ENCODE measurements around the gene PRDM7.

The PRDM7 gene

DNA sequence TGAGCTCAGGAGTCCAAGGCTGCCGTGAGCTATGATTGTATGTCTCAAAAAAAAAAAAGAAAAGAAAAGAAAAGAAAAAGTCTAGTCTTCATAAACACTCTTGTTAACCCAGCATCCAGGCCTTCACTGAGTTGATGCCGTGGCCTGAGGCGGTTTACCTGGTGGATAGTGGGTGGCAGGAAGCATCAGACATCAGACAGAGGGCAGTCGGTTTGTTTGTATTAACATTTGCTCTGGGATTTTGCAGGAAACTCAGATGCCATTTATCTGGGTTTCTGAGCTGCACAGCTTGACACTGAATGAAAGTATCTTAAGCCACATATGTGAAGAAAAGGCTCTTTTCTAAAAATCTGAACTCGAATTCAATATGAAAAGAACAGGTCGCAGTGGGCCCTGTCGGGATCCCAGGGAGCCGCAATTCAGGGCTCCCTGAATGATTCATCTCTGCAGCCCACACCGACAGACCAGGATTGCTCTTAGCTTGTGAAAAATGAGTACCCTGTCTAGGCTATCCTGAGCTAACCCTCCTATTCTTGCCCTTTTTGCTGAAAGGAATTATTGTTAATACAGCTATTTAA, 56.8 kb downstream of the PRDM7 start:
- no peak for DNase-seq (ENCODE audit: low spot score in 2 of 2)
- H3K27me3 ChIP-seq (ENCODE audit: low read depth), result no peaks in the 10 kb centered on the region
- no peaks in the 10 kb centered on the region for H3K9me3 ChIP-seq
- H3K36me3 ChIP-seq (replicated peaks), result peaks cover 4% of the 10 kb centered on the region; the same call in 1 of the 2 replicates
- in situ Hi-C loops (cut with MboI; ENCODE audit: low sequenced_read_pairs), result no loop called here
- peaks cover 22% of the 10 kb centered on the region for H3K4me1 ChIP-seq
- H3K4me3 ChIP-seq, result peak overlapping the region; percentile 50

DNA sequence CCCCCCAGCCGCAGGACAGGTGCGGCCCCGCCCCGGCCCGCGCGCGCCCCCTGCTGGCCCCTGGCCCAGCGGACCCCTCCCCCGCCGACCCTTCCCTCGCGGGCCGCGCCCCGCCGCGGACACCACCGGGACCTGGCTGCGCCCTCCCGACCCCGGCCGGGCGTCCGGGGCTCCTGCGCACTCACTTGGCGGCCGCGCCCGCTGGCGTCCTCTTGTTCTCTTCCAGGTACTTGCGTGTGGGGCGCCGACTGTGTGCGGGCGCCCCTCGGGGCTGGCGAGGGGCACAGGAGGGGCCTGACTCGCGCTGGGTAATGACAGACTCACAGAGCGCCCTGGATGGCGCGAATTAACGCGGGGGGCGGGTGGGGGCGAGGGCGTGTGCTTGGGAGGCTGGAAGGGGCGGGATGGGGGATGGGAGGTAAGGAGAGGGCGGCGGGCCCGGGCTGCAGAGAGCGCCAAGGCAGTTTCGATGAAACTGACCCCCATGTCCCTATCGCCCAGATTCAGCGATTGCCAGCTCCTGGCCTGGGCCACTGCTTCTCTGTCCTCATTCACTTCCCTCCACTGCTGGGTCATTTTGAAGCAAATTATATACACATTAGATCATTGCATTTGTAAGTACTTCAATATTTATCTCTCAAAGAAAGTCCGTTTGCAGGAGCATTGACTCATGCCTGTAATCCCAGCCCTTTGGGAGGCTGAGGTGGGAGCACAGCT, 57.4 kb downstream of the PRDM7 start:
- Histone ChIP-seq H3K27me3 (ENCODE audit: low read depth) (no peaks in the 10 kb centered on the region), H3K36me3 (replicated peaks) (peaks cover 6% of the 10 kb centered on the region; the same call in 1 of the 2 replicates), H3K9me3 (no peaks in the 10 kb centered on the region), H3K4me1 (peaks cover 22% of the 10 kb centered on the region), H3K4me3 (peak overlapping the region; percentile 50)
- in situ Hi-C loops (cut with MboI; ENCODE audit: low sequenced_read_pairs), result no loop called here
- DNase-seq (ENCODE audit: low spot score in 2 of 2), result peak; percentile 49 to 81

DNA sequence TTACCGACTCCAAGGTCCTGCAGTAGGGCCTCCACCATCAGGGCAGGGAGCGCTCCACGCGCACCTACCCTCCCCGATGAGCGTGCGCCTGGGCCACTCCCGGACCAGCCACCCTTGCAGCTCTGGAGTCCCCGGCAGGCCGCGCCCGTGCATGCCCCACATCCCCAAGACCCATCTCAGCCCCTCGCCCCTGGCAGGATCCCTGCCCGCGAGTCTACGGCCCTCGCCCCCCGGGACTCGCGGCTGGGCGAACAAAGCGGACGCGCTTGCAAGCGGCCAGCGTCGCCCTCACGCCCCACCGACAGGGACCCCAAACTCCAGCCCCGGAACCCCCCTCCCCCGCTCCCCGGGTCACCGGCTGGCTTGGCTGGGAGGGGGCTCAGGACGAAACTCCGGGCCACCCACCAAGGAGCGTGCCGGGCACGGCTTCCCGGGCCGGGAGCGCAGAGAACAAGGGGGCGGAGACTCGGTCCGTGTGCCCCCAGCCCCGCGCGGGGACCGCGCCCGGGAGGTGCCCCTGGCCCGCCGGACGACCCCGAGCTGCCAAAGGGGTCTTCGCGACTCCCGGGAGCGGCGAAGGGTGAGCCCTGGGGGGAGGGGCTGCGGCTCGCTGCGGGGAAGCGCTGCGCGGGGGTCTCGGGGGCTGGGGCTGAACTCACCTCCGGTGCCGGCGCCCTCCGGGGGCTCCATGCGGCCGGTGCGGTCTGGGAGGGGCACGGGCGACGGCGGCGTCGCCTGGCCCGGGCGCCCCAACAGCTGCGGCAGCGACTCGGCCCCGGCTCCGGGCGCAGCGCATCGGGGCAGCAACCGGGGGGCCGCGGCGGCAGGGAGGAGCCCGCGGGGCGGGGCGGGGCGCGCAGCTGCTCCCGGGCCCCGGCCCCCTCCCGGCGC, 58.2 kb downstream of the PRDM7 start, which contains the start of gene DBNDD1:
Gene DBNDD1 (minus strand): TSS at position 805 of the 891 bp plus-strand sequence. CDS start 115 bp downstream, at position 690.
- Histone ChIP-seq H3K27me3 (ENCODE audit: low read depth) (no peaks in the 10 kb centered on the region), H3K36me3 (replicated peaks) (peaks cover 9% of the 10 kb centered on the region; the same call in 1 of the 2 replicates), H3K9me3 (no peaks in the 10 kb centered on the region), H3K4me1 (peaks cover 22% of the 10 kb centered on the region), H3K4me3 (peak within 1 kb of the TSS; percentile 64)
- in situ Hi-C loops (cut with MboI; ENCODE audit: low sequenced_read_pairs), result no loop called here
- DNase-seq (ENCODE audit: low spot score in 2 of 2), result peak in 1 of 2 experiments; percentile 55

DNA sequence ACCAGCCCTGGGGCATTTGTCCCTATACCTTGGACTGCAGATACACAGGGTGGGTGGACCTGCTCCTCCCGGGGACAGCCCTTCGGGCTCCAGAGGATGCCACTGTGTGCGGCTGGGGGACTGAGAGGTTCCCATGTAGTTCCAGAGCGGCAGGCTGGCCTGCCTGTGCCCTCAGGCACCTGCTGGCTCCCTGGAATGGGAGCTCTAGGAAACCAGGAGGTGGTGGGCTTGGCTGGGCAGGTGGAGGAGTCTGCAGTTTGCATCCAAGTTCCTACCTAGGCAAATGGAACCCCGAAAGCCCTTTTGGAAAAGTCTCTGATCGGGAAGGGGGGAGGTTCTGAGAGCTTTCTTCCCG, 58.9 kb downstream of the PRDM7 start:
- DNase-seq (ENCODE audit: low spot score in 2 of 2), result no peak
- Histone ChIP-seq H3K27me3 (ENCODE audit: low read depth) (no peaks in the 10 kb centered on the region), H3K4me1 (peaks cover 20% of the 10 kb centered on the region), H3K36me3 (replicated peaks) (peaks cover 9% of the 10 kb centered on the region; the same call in 1 of the 2 replicates), H3K9me3 (no peaks in the 10 kb centered on the region), H3K4me3 (peak overlapping the region; percentile 64)
- in situ Hi-C loops (cut with MboI; ENCODE audit: low sequenced_read_pairs), result no loop called here

DNA sequence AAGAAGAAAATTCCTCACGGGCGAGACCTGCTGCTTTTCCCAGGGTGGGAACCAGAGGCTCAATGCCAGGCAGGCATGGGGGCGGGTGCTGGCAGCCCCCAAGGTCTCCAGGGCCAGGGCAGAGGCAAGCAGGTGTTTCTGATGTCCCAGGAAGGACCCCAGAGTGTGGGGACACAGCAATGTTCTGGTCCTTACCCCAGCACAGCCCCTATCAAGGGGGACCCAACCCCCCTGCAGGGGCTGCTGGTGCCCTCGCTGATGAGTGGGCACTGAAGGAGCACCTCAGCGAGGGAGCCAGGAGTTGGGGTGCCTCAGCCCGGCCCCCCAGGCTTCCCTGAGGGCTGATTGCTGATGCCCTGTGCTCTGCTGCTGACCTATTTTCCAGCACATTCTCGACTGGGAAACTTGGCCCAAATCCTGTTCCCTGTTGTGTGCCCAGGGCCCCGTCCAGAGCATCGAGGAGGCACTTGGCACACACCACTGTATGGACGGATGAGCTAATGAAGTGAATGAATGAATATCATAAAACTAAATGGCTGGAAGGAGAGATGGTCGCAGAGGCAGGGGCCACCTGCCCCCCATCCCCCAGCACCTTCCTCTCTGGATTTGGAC, 60.7 kb downstream of the PRDM7 start:
- DNase-seq (ENCODE audit: low spot score in 2 of 2), result no peak
- H3K9me3 ChIP-seq, result no peaks in the 10 kb centered on the region
- H3K27me3 ChIP-seq (ENCODE audit: low read depth), result no peaks in the 10 kb centered on the region
- H3K4me3 ChIP-seq, result no peak overlapping the region
- peaks cover 9% of the 10 kb centered on the region for H3K4me1 ChIP-seq
- in situ Hi-C loops (cut with MboI; ENCODE audit: low sequenced_read_pairs), result no loop called here
- H3K36me3 ChIP-seq (replicated peaks), result peaks cover 9% of the 10 kb centered on the region; the same call in 1 of the 2 replicates

DNA sequence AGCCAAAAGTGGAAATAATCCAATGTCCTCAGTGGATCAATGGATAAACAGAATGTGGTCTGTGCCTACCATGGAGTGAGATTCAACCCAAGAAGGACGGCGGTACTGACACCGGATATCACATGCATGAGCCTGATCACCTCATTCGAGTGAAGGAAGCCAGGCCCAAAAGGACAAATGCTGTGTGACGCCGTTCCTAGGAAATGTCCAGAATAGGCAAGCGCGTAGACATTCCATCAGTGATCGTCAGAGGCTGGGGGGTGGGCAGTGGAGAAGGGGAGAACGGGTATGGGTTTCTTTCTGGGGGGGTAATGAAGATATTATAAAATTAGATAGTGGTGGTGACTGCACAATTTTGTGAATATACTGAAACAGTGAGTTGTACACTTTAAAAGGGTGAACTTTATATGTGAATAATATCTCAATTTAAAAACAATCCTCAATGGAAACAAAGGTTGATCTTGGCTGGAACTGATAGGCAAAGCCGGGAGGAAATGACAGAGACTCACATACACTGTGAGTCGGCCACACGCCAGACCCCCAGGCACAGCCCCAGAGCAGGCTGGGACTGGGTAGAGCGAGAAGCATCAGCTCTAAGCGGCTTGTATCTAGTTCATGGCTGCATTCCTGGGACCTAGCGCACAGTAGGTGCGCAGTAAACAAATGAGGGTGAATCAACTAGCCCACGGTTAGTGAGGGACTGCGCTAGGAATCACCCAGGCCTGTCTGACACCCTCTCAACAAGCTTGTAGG, 61.4 kb downstream of the PRDM7 start:
- no peaks in the 10 kb centered on the region for H3K27me3 ChIP-seq (ENCODE audit: low read depth)
- peaks cover 2% of the 10 kb centered on the region for H3K4me1 ChIP-seq
- no peaks in the 10 kb centered on the region for H3K9me3 ChIP-seq
- H3K4me3 ChIP-seq, result no peak overlapping the region
- no peak for DNase-seq (ENCODE audit: low spot score in 2 of 2)
- peaks cover 9% of the 10 kb centered on the region; the same call in 1 of the 2 replicates for H3K36me3 ChIP-seq (replicated peaks)
- in situ Hi-C loops (cut with MboI; ENCODE audit: low sequenced_read_pairs), result no loop called here

DNA sequence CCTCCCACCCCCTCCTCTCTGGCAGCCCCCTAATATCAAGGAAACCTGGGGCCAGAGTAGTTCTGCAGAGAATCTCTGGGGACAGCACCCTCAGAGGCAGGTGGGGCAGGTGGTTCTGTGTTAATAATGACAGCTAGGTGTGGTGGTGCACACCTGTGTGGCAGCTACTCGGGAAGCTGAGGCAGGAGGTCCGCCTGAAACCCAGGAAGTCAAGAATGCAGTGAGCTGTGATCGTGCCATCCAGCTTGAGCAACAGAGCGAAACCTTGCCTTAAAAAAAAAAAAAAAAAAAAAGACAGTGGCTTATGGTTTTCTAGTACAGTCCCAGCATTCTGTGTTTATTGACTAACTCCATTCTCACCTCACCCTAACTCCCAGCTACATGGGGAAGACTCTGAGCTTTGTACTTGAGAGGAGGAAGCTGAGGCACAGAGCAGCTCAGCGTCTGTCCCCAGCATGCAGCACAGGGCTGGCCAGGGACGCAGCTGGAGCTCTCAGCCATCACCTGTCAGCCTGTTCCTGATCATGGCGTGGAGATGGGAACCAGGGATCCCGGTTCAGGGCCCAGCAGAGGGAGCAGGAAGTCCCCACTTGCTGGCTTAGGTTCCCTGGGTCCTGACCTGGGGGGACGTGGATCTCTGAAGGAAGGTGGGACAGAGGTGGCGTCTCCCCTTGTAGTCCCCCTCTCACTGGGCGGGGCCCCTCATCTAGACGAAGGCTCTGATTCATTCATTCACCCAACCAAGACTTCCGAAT, 64.0 kb downstream of the PRDM7 start:
- H3K4me3 ChIP-seq, result no peak overlapping the region
- no peaks in the 10 kb centered on the region for H3K27me3 ChIP-seq (ENCODE audit: low read depth)
- DNase-seq (ENCODE audit: low spot score in 2 of 2), result no peak
- peaks cover 9% of the 10 kb centered on the region; the same call in 1 of the 2 replicates for H3K36me3 ChIP-seq (replicated peaks)
- in situ Hi-C loops (cut with MboI; ENCODE audit: low sequenced_read_pairs), result no loop called here
- no peaks in the 10 kb centered on the region for H3K9me3 ChIP-seq
- H3K4me1 ChIP-seq, result no peaks in the 10 kb centered on the region; the same call in 1 of the 2 replicates

DNA sequence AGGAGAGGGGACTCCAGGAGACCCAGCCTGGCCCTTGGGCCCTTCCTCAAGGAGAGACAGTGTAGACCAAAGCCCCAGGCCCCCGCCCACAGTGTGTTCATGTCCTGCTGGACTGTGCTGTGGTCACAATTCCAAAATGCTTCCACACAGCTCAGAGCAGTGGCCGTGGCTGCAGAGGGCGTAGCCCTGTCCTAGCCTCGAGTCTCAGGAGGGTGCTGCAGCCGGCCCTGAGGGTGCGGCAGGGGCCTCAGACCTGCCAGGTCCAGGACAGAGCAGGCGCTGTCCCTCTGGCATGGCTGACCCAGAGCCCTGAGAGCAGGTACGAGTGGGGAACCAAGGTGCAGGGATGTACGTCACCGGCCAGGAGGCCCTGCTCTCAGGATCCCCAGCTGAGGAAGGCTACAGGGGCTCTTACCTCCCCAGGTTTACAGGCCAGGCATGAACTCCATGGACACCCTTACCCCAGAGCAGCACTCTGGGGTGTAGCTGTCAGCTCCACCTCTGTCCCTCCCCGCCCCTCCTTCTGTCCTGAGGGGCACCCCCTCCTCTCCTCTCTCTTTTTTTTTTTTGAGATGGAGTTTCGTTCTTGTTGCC, 65.1 kb downstream of the PRDM7 start:
- Histone ChIP-seq H3K36me3 (replicated peaks) (peaks cover 9% of the 10 kb centered on the region), H3K4me1 (no peaks in the 10 kb centered on the region), H3K9me3 (no peaks in the 10 kb centered on the region), H3K4me3 (no peak overlapping the region), H3K27me3 (ENCODE audit: low read depth) (no peaks in the 10 kb centered on the region)
- in situ Hi-C loops (cut with MboI; ENCODE audit: low sequenced_read_pairs), result no loop called here
- no peak for DNase-seq (ENCODE audit: low spot score in 2 of 2)

DNA sequence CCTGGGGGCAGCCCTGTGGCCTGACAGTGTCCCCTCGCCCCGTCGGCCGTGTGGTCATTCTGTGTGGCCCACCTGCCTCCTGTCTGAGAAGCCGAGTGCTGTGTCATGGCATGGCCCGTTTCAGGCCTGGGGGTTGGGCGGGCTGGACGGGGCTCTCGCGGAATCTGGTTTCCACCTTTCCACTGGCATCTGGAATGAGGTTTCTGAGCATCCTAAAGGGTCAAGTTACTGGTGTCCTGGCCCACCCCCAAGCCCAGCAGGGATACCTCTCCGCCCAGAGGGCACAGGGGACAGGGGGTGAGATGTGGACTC, 65.7 kb downstream of the PRDM7 start:
- no peaks in the 10 kb centered on the region for H3K4me1 ChIP-seq
- in situ Hi-C loops (cut with MboI; ENCODE audit: low sequenced_read_pairs), result no loop called here
- no peak overlapping the region for H3K4me3 ChIP-seq
- H3K9me3 ChIP-seq, result no peaks in the 10 kb centered on the region
- DNase-seq (ENCODE audit: low spot score in 2 of 2), result no peak
- peaks cover 9% of the 10 kb centered on the region for H3K36me3 ChIP-seq (replicated peaks)
- H3K27me3 ChIP-seq (ENCODE audit: low read depth), result no peaks in the 10 kb centered on the region

DNA sequence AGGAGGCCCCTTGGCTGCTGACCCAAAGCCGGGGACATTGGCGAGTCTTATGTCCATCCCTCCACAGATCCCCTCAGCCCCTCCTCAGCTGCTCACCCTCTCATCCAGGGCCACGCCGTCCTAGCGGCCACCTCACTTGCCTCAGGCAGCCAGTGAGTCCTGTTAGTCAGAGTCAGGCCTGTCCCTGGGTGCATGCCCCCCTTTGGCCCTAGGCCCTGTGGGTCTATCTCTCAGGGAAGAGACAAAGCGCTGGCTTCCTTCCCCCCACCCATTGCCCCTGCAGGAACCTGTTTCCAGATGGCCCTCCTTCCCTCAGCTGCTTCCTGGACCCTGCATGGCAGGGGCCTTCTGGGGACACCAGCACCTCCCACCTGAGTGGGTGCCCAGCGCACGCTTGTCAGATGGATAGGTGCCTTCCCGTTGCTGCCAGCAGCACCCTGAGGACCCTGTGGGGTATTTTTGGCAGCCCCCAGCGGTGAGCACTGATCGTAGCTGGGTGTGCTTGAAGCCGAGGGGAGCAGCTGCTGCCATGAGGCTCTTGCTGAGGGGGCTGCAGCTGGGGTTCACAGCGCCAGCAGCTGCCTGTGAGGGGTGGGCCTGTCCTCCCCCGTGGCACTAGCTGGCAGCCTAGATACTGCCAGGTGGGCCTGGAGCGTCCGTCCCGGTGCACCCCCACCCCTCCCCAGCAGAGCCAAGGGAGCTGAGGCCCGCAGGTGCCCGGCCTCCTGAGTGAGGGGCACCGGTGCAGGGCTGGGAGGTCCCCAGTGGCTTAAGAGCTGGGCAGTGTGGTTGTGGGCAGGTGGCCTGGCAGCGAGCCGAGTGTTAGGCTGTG, 66.2 kb downstream of the PRDM7 start:
- no peak overlapping the region for H3K4me3 ChIP-seq
- H3K9me3 ChIP-seq, result no peaks in the 10 kb centered on the region
- H3K4me1 ChIP-seq, result no peaks in the 10 kb centered on the region
- in situ Hi-C loops (cut with MboI; ENCODE audit: low sequenced_read_pairs), result no loop called here
- no peak for DNase-seq (ENCODE audit: low spot score in 2 of 2)
- no peaks in the 10 kb centered on the region for H3K27me3 ChIP-seq (ENCODE audit: low read depth)
- peaks cover 9% of the 10 kb centered on the region for H3K36me3 ChIP-seq (replicated peaks)

DNA sequence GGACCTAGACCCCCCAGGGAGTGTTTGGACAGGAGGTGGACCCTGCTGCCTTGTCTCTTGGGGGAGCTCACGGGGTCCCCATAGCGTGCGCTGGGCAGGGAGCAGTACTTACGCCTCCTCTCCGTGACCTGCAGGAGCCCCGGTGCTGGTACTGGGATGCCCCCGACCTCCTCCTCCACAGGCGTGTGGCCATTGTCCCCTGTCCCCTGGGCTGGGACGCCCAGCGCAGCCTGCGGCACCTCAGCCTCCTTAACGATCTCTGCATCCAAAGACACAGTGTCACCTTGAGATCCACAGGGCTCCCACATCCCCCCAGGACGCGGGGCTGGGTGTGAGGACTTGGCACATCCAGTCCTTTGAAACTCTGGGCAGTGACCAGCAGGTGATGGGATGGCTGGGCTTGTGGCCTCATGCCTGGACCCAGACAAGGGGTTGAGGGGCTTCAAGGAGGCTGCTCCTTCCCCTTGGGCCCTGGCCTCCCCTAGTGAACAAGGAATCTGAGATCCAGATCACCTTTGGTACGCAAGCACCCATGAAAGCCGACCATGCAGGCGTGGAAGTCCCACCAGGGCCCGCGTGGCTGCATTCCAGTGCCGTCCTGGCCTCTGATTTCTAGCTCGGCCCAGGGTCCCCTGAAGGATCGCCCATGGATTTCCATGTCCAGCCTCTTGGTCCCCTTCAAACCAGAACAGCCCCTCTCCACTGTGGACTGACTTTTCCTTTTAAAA, 67.8 kb downstream of the PRDM7 start:
- Histone ChIP-seq H3K27me3 (ENCODE audit: low read depth) (no peaks in the 10 kb centered on the region), H3K36me3 (replicated peaks) (peaks cover 5% of the 10 kb centered on the region), H3K9me3 (no peaks in the 10 kb centered on the region), H3K4me1 (no peaks in the 10 kb centered on the region), H3K4me3 (no peak overlapping the region)
- in situ Hi-C loops (cut with MboI; ENCODE audit: low sequenced_read_pairs), result no loop called here
- no peak for DNase-seq (ENCODE audit: low spot score in 2 of 2)

Data from HAP-1 (cell line).